Keratinocyte (primary cell): ENCODE measurements around the gene CSN3.
"Not testable (repeated sequence)": the region's sequence is repeated elsewhere in the genome, so short reads cannot be mapped to it uniquely, and the experiment has no call there.

Experiments used
- EZH2 ChIP-seq: IDR thresholded peaks from one replicate; pipeline ENCODE4 v1.6.1; 2012; ENCODE audit warnings: inconsistent platforms, mild to moderate bottlenecking, low read length, moderate library complexity
- TF ChIP-seq, protein P1 (sequence below), 3 experiments: IDR thresholded peaks in 1 of 3; conservative IDR thresholded peaks in 1 of 3; optimal IDR thresholded peaks in 1 of 3; 2 replicates in 2 of 3; 3 replicates in 1 of 3; pipeline versions ENCODE3 to v1.5.1; 2011; ENCODE audit warnings: low read length in 3 of 3, mild to moderate bottlenecking in 3 of 3, moderate library complexity in 2 of 3, control low read depth in 1 of 3, inconsistent platforms in 1 of 3; ENCODE audit not compliant: insufficient read depth in 2 of 3; ENCODE audit errors: extremely low read depth in 1 of 3

DNA sequence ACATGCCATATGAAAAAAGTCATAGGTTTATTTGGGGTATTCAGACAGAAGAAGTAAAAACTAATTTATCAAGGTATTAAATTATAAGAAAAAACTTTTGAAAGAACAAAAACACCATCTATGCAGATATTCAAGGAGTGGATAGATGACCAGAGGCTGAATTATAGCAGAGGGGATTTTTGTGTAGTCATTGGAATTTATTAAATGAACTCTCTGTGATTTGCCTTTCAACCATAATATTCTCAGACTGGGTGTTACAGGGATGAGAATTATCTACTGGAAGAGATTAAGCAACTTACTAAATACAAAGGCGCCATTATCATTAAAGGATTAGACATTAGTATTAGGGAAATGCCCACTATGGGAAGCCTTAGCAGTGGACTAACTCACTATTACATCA lies 25.8 kb upstream of the CSN3 start:
- TF ChIP-seq, protein P1, sequence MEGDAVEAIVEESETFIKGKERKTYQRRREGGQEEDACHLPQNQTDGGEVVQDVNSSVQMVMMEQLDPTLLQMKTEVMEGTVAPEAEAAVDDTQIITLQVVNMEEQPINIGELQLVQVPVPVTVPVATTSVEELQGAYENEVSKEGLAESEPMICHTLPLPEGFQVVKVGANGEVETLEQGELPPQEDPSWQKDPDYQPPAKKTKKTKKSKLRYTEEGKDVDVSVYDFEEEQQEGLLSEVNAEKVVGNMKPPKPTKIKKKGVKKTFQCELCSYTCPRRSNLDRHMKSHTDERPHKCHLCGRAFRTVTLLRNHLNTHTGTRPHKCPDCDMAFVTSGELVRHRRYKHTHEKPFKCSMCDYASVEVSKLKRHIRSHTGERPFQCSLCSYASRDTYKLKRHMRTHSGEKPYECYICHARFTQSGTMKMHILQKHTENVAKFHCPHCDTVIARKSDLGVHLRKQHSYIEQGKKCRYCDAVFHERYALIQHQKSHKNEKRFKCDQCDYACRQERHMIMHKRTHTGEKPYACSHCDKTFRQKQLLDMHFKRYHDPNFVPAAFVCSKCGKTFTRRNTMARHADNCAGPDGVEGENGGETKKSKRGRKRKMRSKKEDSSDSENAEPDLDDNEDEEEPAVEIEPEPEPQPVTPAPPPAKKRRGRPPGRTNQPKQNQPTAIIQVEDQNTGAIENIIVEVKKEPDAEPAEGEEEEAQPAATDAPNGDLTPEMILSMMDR (optimal IDR thresholded peaks at IDR 0.05 in 1 of 3, IDR thresholded peaks at IDR 0.05 in 1 of 3, conservative IDR thresholded peaks at IDR 0.05 in 1 of 3; ENCODE audit: extremely low read depth in 1 of 3, insufficient read depth in 2 of 3, low read length in 3 of 3) = not testable (repeated sequence)
- TF ChIP-seq EZH2 = not testable (repeated sequence)
